CD4-positive, CD25-positive, alpha-beta regulatory T cell (primary cell): ENCODE data around the gene FGG. TPM values are rescaled to one million over a fixed set of nuclear protein-coding genes. Genes with fewer than 3 reads are reported as not detected.

Experiments used
- ATAC-seq, 2 donors: fragments of 150-1000 bp; cut with Tn5 transposase; one replicate each; pipeline ENCODE4 v1.10.0; 2021; ENCODE audit warnings: low read depth in 2 of 2, moderate number of reproducible peaks in 2 of 2, moderate library complexity in 1 of 2
- DNase-seq, 3 donors: peaks; one replicate each; pipeline versions ENCODE4 v3.0.0 to v3.0.0-alpha.2; 2012 to 2022; ENCODE audit warnings: mixed read lengths in 1 of 3
- H3K27ac ChIP-seq: one replicate; pipeline ENCODE4 v1.7.0; 2013; ENCODE audit warnings: mild to moderate bottlenecking, low read length; ENCODE audit not compliant: insufficient read depth, poor library complexity, severe bottlenecking
- H3K27me3 ChIP-seq: one replicate; pipeline ENCODE4 v1.7.0; 2013; ENCODE audit warnings: low read length; ENCODE audit not compliant: control insufficient read depth, insufficient read depth
- H3K36me3 ChIP-seq: one replicate; pipeline ENCODE4 v1.7.0; 2013; ENCODE audit warnings: mild to moderate bottlenecking, low read length, moderate library complexity; ENCODE audit not compliant: control insufficient read depth, insufficient read depth
- H3K4me1 ChIP-seq: 2 replicates; pipeline ENCODE4 v1.7.0; 2013; ENCODE audit warnings: mild to moderate bottlenecking, low read length; ENCODE audit not compliant: insufficient read depth, control insufficient read depth, poor library complexity, severe bottlenecking
- H3K4me3 ChIP-seq: one replicate; pipeline ENCODE4 v1.7.0; 2013; ENCODE audit warnings: low read depth, mild to moderate bottlenecking, low read length, moderate library complexity
- H3K9me3 ChIP-seq, 2 experiments: 1 replicate in 1 of 2; 2 replicates in 1 of 2; pipeline ENCODE4 v1.7.0; 2013; ENCODE audit warnings: low read length in 2 of 2, mild to moderate bottlenecking in 1 of 2, moderate library complexity in 1 of 2; ENCODE audit not compliant: control insufficient read depth in 2 of 2
- H3K27ac Mint-ChIP-seq, 3 donors: one replicate each; pipeline ENCODE4 v1.8.0; 2020 to 2022; ENCODE audit warnings: mild to moderate bottlenecking in 3 of 3, mixed read lengths in 3 of 3, moderate library complexity in 2 of 3
- H3K27me3 Mint-ChIP-seq: one replicate; pipeline ENCODE4 v1.8.0; 2022; ENCODE audit warnings: mild to moderate bottlenecking, mixed read lengths
- H3K36me3 Mint-ChIP-seq: one replicate; pipeline ENCODE4 v1.8.0; 2020; ENCODE audit warnings: mixed read lengths
- H3K4me1 Mint-ChIP-seq, 4 donors: one replicate each; pipeline ENCODE4 v1.8.0; 2020 to 2022; ENCODE audit warnings: mixed read lengths in 4 of 4, mild to moderate bottlenecking in 1 of 4
- H3K4me3 Mint-ChIP-seq, 4 donors: one replicate each; pipeline ENCODE4 v1.8.0; 2020 to 2022; ENCODE audit warnings: mild to moderate bottlenecking in 4 of 4, mixed read lengths in 4 of 4, moderate library complexity in 3 of 4
- H3K9me3 Mint-ChIP-seq, 7 donors: one replicate each; pipeline ENCODE4 v1.8.0; 2020 to 2022; ENCODE audit warnings: mixed read lengths in 7 of 7, mild to moderate bottlenecking in 3 of 7, moderate library complexity in 2 of 7
- polyA plus RNA-seq, 4 donors: library from polyadenylated mRNA; unstranded; fragments of 300-500 nt; fragmentation: Illumina TruSeq; gene quantifications; one replicate each; pipeline ENCODE4 v1.2.3, GENCODE V29; 2021
- total RNA-seq: library from RNA; stranded (reverse); gene quantifications from one replicate; pipeline ENCODE4 v1.2.3, GENCODE V29; 2022

Gene FGG
- total and polyA plus RNA-seq, 5 donors from 2014 or later, result not detected

DNA sequence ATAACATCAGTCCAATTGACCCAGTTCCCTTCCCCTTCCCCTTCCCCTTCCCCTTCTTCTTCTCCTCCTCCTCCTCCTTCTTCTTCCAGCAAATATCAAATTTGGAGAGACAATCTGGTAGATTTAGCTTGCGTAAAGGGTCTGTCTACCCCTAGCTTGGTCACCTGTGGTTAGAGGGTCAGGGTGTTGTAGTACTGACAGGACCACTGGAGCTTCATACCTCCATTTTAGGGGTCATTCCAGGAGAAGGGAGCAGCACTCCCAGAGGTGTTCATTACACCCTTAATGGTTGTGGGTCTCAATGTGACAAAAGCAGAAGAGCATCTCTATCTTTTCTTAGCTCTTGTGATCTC is 53.3 kb downstream of the FGG start:
- Histone ChIP-seq H3K4me1 (no peaks in the 10 kb centered on the region), H3K9me3 (no peaks in the 10 kb centered on the region), H3K27me3 (peaks cover 9% of the 10 kb centered on the region), H3K4me3 (no peak overlapping the region), H3K27ac (no peak overlapping the region), H3K36me3 (no peaks in the 10 kb centered on the region)
- H3K27ac Mint-ChIP-seq, result no peak overlapping the region
- peaks cover 0 to 6% (median 0%) of the 10 kb centered on the region in 4 donors for H3K4me1 Mint-ChIP-seq
- no peak for ATAC-seq
- peaks cover 0 to 2% (median 0%) of the 10 kb centered on the region in 7 donors for H3K9me3 Mint-ChIP-seq
- H3K36me3 Mint-ChIP-seq, result no peaks in the 10 kb centered on the region
- no peak for DNase-seq
- H3K27me3 Mint-ChIP-seq, result peaks cover 21% of the 10 kb centered on the region
- no peak overlapping the region for H3K4me3 Mint-ChIP-seq

Other genes starting within 250 kb of the FGG start
- gene DCHS2, start 120.9 kb downstream of the FGG start, total RNA-seq, result not detected
- gene DCHS2, start 120.9 kb downstream of the FGG start, polyA plus RNA-seq, result not detected
- 39.6 TPM for gene PLRG1, start 62.3 kb downstream of the FGG start, total RNA-seq
- 10 to 100 TPM; 74.8 to 85.2 (median 80.5) TPM for gene PLRG1, start 62.3 kb downstream of the FGG start, polyA plus RNA-seq
- gene FGB, start 49.6 kb downstream of the FGG start, total RNA-seq, result not detected
- not detected for gene FGB, start 49.6 kb downstream of the FGG start, polyA plus RNA-seq
- not detected for gene FGA, start 21.9 kb downstream of the FGG start, total RNA-seq
- gene FGA, start 21.9 kb downstream of the FGG start, polyA plus RNA-seq, result not detected
- not detected for gene LRAT, start 131.3 kb upstream of the FGG start, total RNA-seq
- gene LRAT, start 131.3 kb upstream of the FGG start, polyA plus RNA-seq, result not detected
- not detected for gene RBM46, start 168.6 kb upstream of the FGG start, total RNA-seq
- not detected for gene RBM46, start 168.6 kb upstream of the FGG start, polyA plus RNA-seq